Measurements from ENCODE around the gene ARID3B. TPM values are rescaled to one million over a fixed set of nuclear protein-coding genes. Genes with fewer than 3 reads are reported as not detected.

ARID3B gene
- total and polyA plus RNA-seq, 2 of the 13 experiments (the other 11 are each of a cell fraction or from before 2014, with no cell fraction given), result 5.3 to 12.8 TPM

DNA sequence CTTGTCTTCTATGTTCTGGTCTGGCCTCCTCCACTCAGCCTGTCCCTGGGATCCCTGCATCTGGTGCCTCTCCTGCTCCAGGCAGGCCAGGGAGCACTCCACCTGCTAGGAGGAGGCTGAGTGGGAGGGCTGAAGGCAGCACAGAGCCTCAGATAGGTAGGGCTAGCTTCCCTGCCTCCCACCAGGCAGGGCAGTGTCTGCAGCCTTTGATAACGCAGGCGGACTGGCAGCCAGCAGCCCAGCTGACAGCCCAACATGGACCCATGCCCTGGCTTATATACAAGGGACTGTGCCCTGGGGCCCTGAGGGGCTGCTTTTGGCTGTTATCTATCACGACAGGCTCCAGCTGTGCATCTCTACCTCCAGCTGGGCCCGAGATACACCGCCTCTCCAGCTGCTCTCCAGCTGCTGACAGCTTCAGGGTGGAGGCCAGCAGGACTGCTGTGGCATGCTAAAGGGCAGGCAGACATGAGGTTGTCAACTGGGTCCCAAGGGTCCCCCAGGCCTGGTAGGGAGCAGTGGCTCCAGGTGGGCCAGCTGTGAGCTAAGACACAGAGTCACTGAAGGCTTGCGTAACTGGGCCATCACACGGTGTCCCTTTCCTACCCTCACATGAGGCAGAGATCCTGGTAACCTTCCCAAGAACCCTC is 69.4 kb downstream of the ARID3B start:
- H3K4me2 ChIP-seq (ENCODE audit: low read depth, low read length), result no peak overlapping the region
- DNase-seq (ENCODE audit: low spot score), result no peak
- no peak overlapping the region for H3K4me3 ChIP-seq (replicated peaks in 1 of 3; ENCODE audit: insufficient read depth in 1 of 3, low read depth in 2 of 3, low read length in 3 of 3)
- no peaks in the 10 kb centered on the region for H3K36me3 ChIP-seq (replicated peaks in 1 of 2; ENCODE audit: control insufficient read depth in 1 of 2, insufficient read depth in 2 of 2, low read length in 2 of 2)
- intact Hi-C loops (cut with micrococcal nuclease; ENCODE audit: unreplicated experiment), result no loop called here
- peak; percentile 68 for TF ChIP-seq ZNF263 (CRISPR knock-in tag; IDR thresholded peaks at IDR 0.05)
- TF ChIP-seq GFI1 (CRISPR knock-in tag; IDR thresholded peaks at IDR 0.05; ENCODE audit: borderline replicate concordance), result no peak
- peak; percentile 5; the same call in 1 of the 2 replicates for TF ChIP-seq CEBPB (IDR thresholded peaks at IDR 0.05; ENCODE audit: borderline replicate concordance, low read depth, low read length)
- in situ Hi-C loops (cut with HindIII; ENCODE audit: extremely low pct_ligation_motif_present, low pct_unique_long_range_greater_than_20kb), result no loop called here
- H3K79me2 ChIP-seq (ENCODE audit: insufficient read depth, low read length), result no peaks in the 10 kb centered on the region
- H3K27me3 ChIP-seq (ENCODE audit: control insufficient read depth in 1 of 2, insufficient read depth in 2 of 2, low read length in 2 of 2), result peaks cover 10 to 56% of the 10 kb centered on the region in 2 experiments
- ATAC-seq, result no peak
- H3K27ac ChIP-seq (ENCODE audit: extremely low read length, insufficient read depth, low read length), result no peak overlapping the region
- no peak overlapping the region for H2AFZ ChIP-seq (ENCODE audit: low read length)
- no peaks in the 10 kb centered on the region for H4K20me1 ChIP-seq (ENCODE audit: insufficient read depth, low read length)
- WGBS (ENCODE audit: low lambda C conversion rate), result 7% methylated on average over 7 of the region's 7 CpGs
- no peaks in the 10 kb centered on the region for H3K9me3 ChIP-seq (ENCODE audit: low read length)
- H3K9ac ChIP-seq (ENCODE audit: insufficient read depth, low read depth, low read length), result no peak overlapping the region
- H3K4me1 ChIP-seq (ENCODE audit: insufficient read depth, low read length), result peaks cover 17% of the 10 kb centered on the region
- POLR2A ChIA-PET, result interaction anchor here (6.9 kb wide), 1 partner anchor 12 kb away, joined by 52 read pairs; no protein-coding TSS in a partner anchor
- CTCF ChIA-PET (ENCODE audit: low intra/inter-chr PET ratio, low total read pairs), result no interaction called here
- no TSS peak for BruUV-seq (replicated peaks)
- FAIRE-seq, result no peak

DNA sequence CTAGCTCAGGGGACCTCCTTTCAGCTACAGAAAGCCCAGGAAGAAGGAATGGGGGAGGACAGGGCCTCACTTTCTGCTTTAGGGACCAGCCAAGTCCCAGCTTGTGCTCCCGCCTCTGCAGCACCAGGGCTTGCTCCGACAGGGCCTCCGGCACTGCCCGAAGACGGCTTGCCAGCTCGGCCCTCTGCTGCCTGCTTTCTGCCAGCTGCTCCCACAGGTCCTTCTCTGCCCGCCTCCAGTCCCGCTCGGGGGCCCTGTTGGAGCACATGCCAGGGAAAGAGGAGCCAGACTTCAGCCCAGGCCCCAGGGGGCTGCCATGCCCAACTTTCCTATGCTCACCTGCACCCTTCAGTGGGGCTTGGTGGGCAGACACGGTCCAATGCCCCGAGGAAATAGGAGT is 70.3 kb downstream of the ARID3B start:
- Histone ChIP-seq H3K36me3 (replicated peaks in 1 of 2; ENCODE audit: control insufficient read depth in 1 of 2, insufficient read depth in 2 of 2, low read length in 2 of 2) (no peaks in the 10 kb centered on the region), H3K4me1 (ENCODE audit: insufficient read depth, low read length) (peaks cover 11% of the 10 kb centered on the region), H2AFZ (ENCODE audit: low read length) (no peak overlapping the region), H3K79me2 (ENCODE audit: insufficient read depth, low read length) (peaks cover 6% of the 10 kb centered on the region), H3K9ac (ENCODE audit: insufficient read depth, low read depth, low read length) (no peak overlapping the region), H3K9me3 (ENCODE audit: low read length) (no peaks in the 10 kb centered on the region), H3K27me3 (ENCODE audit: control insufficient read depth in 1 of 2, insufficient read depth in 2 of 2, low read length in 2 of 2) (peaks cover 10 to 56% of the 10 kb centered on the region in 2 experiments), H3K4me3 (replicated peaks in 1 of 3; ENCODE audit: insufficient read depth in 1 of 3, low read depth in 2 of 3, low read length in 3 of 3) (no peak overlapping the region), H4K20me1 (ENCODE audit: insufficient read depth, low read length) (0 out of 2 replicates have a peak, but pooled peaks cover under 1% of the 10 kb centered on the region), H3K27ac (ENCODE audit: extremely low read length, insufficient read depth, low read length) (no peak overlapping the region), H3K4me2 (ENCODE audit: low read depth, low read length) (no peak overlapping the region)
- BruUV-seq (replicated peaks), result no TSS peak
- WGBS (ENCODE audit: low lambda C conversion rate), result 60% methylated on average over 2 of the region's 11 CpGs
- intact Hi-C loops (cut with micrococcal nuclease; ENCODE audit: unreplicated experiment), result no loop called here
- ATAC-seq (no peak), DNase-seq (ENCODE audit: low spot score) (no peak), FAIRE-seq (no peak)
- TF ChIP-seq, protein P1, sequence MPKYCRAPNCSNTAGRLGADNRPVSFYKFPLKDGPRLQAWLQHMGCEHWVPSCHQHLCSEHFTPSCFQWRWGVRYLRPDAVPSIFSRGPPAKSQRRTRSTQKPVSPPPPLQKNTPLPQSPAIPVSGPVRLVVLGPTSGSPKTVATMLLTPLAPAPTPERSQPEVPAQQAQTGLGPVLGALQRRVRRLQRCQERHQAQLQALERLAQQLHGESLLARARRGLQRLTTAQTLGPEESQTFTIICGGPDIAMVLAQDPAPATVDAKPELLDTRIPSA (CRISPR knock-in tag; IDR thresholded peaks at IDR 0.05; ENCODE audit: borderline replicate concordance), result no peak
- no peak for TF ChIP-seq ZNF331 (CRISPR knock-in tag; IDR thresholded peaks at IDR 0.05)
- TF ChIP-seq SP140L (CRISPR knock-in tag; IDR thresholded peaks at IDR 0.05; ENCODE audit: borderline replicate concordance), result no peak
- no peak for TF ChIP-seq RAD51 (IDR thresholded peaks at IDR 0.05; ENCODE audit: borderline replicate concordance)
- no peak for TF ChIP-seq ZKSCAN5 (CRISPR knock-in tag; IDR thresholded peaks at IDR 0.05)
- TF ChIP-seq, protein P2, sequence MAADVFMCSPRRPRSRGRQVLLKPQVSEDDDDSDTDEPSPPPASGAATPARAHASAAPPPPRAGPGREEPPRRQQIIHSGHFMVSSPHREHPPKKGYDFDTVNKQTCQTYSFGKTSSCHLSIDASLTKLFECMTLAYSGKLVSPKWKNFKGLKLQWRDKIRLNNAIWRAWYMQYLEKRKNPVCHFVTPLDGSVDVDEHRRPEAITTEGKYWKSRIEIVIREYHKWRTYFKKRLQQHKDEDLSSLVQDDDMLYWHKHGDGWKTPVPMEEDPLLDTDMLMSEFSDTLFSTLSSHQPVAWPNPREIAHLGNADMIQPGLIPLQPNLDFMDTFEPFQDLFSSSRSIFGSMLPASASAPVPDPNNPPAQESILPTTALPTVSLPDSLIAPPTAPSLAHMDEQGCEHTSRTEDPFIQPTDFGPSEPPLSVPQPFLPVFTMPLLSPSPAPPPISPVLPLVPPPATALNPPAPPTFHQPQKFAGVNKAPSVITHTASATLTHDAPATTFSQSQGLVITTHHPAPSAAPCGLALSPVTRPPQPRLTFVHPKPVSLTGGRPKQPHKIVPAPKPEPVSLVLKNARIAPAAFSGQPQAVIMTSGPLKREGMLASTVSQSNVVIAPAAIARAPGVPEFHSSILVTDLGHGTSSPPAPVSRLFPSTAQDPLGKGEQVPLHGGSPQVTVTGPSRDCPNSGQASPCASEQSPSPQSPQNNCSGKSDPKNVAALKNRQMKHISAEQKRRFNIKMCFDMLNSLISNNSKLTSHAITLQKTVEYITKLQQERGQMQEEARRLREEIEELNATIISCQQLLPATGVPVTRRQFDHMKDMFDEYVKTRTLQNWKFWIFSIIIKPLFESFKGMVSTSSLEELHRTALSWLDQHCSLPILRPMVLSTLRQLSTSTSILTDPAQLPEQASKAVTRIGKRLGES (CRISPR knock-in tag; IDR thresholded peaks at IDR 0.05; ENCODE audit: borderline replicate concordance), result no peak
- in situ Hi-C loops (cut with HindIII; ENCODE audit: extremely low pct_ligation_motif_present, low pct_unique_long_range_greater_than_20kb), result no loop called here
- ChIA-PET CTCF (ENCODE audit: low intra/inter-chr PET ratio, low total read pairs) (no interaction called here), POLR2A (interaction anchor here (6.9 kb wide), 1 partner anchor 13 kb away, joined by 52 read pairs; no protein-coding TSS in a partner anchor)

Measured in HepG2 (cell line).